HEK293 (cell line): ENCODE data around the gene NDUFS7.

Source experiments
- IKZF3 ChIP-seq: fragments of 450-650 bp; IDR thresholded peaks from 2 replicates; pipeline ENCODE4 v1.5.0; 2018; ENCODE audit warnings: missing biosample characterization, mild to moderate bottlenecking, missing genetic modification characterization, moderate library complexity
- SETDB1 ChIP-seq: IDR thresholded peaks from one replicate; pipeline ENCODE4 v1.6.1; 2017; ENCODE audit warnings: mild to moderate bottlenecking, low read length, moderate library complexity, mixed read lengths; ENCODE audit not compliant: insufficient read length
- SP2 ChIP-seq: fragments of 450-650 bp; formaldehyde crosslinking; IDR thresholded peaks from 2 replicates; pipeline ENCODE4 v1.5.1; 2016; ENCODE audit warnings: missing biosample characterization, missing genetic modification characterization
- TRIM28 ChIP-seq: IDR thresholded peaks from 2 replicates; pipeline ENCODE4 v1.6.1; 2011; ENCODE audit warnings: low read length, control low read depth, borderline replicate concordance
- YY1 ChIP-seq: fragments of 450-650 bp; formaldehyde crosslinking; IDR thresholded peaks from 2 replicates; pipeline ENCODE4 v1.5.1; 2018; ENCODE audit warnings: missing biosample characterization, missing genetic modification characterization
- ZBTB17 ChIP-seq: fragments of 450-650 bp; formaldehyde crosslinking; IDR thresholded peaks from 2 replicates; pipeline ENCODE4 v1.5.1; 2016; ENCODE audit warnings: missing biosample characterization, missing genetic modification characterization
- ZFHX2 ChIP-seq: fragments of 450-650 bp; formaldehyde crosslinking; conservative IDR thresholded peaks from 2 replicates; pipeline ENCODE4 v1.5.1; 2016; ENCODE audit warnings: missing biosample characterization, missing genetic modification characterization
- ZNF121 ChIP-seq: fragments of 450-650 bp; formaldehyde crosslinking; IDR thresholded peaks from 2 replicates; pipeline ENCODE4 v1.5.1; 2016; ENCODE audit warnings: missing biosample characterization, missing genetic modification characterization
- ZNF175 ChIP-seq: fragments of 450-650 bp; formaldehyde crosslinking; IDR thresholded peaks from 2 replicates; pipeline ENCODE4 v1.5.1; 2016; ENCODE audit warnings: missing biosample characterization, missing genetic modification characterization
- ZNF266 ChIP-seq: fragments of 450-650 bp; formaldehyde crosslinking; IDR thresholded peaks from 2 replicates; pipeline ENCODE4 v1.5.1; 2016; ENCODE audit warnings: missing biosample characterization, missing genetic modification characterization, low read depth
- ZNF37A ChIP-seq: fragments of 450-650 bp; IDR thresholded peaks from 2 replicates; pipeline ENCODE4 v1.5.1; 2018; ENCODE audit warnings: missing biosample characterization, missing genetic modification characterization
- ZNF391 ChIP-seq: fragments of 450-650 bp; formaldehyde crosslinking; IDR thresholded peaks from 2 replicates; pipeline ENCODE4 v1.5.1; 2016; ENCODE audit warnings: low read depth, missing biosample characterization, missing genetic modification characterization, borderline replicate concordance
- ZNF433 ChIP-seq: fragments of 450-650 bp; formaldehyde crosslinking; IDR thresholded peaks from 2 replicates; pipeline ENCODE4 v1.5.1; 2016; ENCODE audit warnings: missing biosample characterization, missing genetic modification characterization, low read depth
- ZNF501 ChIP-seq: fragments of 450-650 bp; formaldehyde crosslinking; IDR thresholded peaks from 2 replicates; pipeline ENCODE4 v1.5.1; 2016; ENCODE audit warnings: missing biosample characterization, missing genetic modification characterization
- ZNF596 ChIP-seq: fragments of 450-650 bp; IDR thresholded peaks from 2 replicates; pipeline ENCODE4 v1.5.0; 2018; ENCODE audit warnings: missing biosample characterization, mild to moderate bottlenecking, missing genetic modification characterization, moderate library complexity
- ZNF623 ChIP-seq: fragments of 450-650 bp; formaldehyde crosslinking; IDR thresholded peaks from 2 replicates; pipeline ENCODE4 v1.5.1; 2016; ENCODE audit warnings: missing biosample characterization, missing genetic modification characterization
- ZNF747 ChIP-seq: fragments of 450-650 bp; formaldehyde crosslinking; IDR thresholded peaks from 2 replicates; pipeline ENCODE4 v1.5.1; 2016; ENCODE audit warnings: missing biosample characterization, missing genetic modification characterization
- ZNF792 ChIP-seq: fragments of 450-650 bp; formaldehyde crosslinking; IDR thresholded peaks from 2 replicates; pipeline ENCODE4 v1.5.1; 2016; ENCODE audit warnings: missing biosample characterization, missing genetic modification characterization
- TF ChIP-seq, protein P1 (sequence below): fragments of 450-650 bp; formaldehyde crosslinking; IDR thresholded peaks from 2 replicates; pipeline ENCODE4 v1.5.1; 2016; ENCODE audit warnings: missing biosample characterization, missing genetic modification characterization
- TF ChIP-seq, protein P2 (sequence below): fragments of 450-650 bp; formaldehyde crosslinking; IDR thresholded peaks from 2 replicates; pipeline ENCODE4 v1.5.1; 2016; ENCODE audit warnings: missing biosample characterization, missing genetic modification characterization
- TF ChIP-seq, protein P3 (sequence below): fragments of 450-650 bp; formaldehyde crosslinking; IDR thresholded peaks from 2 replicates; pipeline ENCODE4 v1.5.1; 2016; ENCODE audit warnings: missing biosample characterization, missing genetic modification characterization
- TF ChIP-seq, protein P4 (sequence below): fragments of 450-650 bp; formaldehyde crosslinking; IDR thresholded peaks from 2 replicates; pipeline ENCODE4 v1.5.1; 2016; ENCODE audit warnings: missing biosample characterization, missing genetic modification characterization
- TF ChIP-seq, protein P5 (sequence below): fragments of 450-650 bp; formaldehyde crosslinking; IDR thresholded peaks from 2 replicates; pipeline ENCODE4 v1.5.1; 2016; ENCODE audit warnings: missing biosample characterization, missing genetic modification characterization
- TF ChIP-seq, protein P6 (sequence below): fragments of 450-650 bp; IDR thresholded peaks from 2 replicates; pipeline ENCODE4 v1.5.1; 2018; ENCODE audit warnings: missing biosample characterization, missing genetic modification characterization

Gene NDUFS7

DNA sequence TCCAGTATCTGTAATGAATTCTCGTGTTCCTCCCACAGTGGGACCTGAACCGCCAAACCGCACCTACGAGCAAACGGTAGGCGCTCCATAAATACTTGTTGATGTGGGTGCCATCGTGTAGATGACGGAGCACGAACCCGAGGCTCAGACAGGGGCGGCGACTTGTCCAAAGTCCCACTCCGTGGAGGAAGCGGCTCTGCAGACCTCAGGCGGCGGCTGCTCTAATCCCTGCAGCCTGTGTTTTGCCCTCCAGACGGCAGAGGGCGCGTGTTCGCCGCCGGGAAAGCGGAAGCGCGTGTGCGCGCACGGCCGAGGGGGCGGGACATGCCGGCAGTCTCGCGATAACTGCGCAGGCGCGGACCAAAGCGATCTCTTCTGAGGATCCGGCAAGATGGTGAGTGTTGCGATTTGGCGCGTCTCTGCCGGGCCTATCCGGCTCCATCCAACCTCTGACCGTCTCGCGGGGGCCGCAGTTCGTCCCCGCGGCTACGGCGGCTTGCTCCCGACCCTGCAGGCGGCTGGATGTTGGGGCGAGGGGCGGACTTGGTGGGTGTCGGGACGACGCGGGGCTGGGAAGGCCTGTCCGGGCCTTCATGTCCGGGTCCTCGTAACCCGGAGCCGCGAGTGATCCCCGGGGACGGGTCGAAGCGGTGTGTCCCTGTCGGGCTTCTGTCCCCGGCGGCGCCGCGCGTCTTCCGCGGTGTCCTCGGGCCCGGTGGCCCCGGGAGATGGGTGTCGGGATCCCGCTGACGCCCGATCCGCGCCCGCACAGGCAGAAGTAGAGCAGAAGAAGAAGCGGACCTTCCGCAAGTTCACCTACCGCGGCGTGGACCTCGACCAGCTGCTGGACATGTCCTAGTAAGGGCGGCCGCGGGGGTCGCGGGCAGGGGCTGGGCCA lies 54.6 kb downstream of the NDUFS7 start, which contains the start of gene RPS15 (continued):
- peak; percentile 87 for TF ChIP-seq ZFHX2 (tag by site-specific recombination)
- TF ChIP-seq, protein P1, sequence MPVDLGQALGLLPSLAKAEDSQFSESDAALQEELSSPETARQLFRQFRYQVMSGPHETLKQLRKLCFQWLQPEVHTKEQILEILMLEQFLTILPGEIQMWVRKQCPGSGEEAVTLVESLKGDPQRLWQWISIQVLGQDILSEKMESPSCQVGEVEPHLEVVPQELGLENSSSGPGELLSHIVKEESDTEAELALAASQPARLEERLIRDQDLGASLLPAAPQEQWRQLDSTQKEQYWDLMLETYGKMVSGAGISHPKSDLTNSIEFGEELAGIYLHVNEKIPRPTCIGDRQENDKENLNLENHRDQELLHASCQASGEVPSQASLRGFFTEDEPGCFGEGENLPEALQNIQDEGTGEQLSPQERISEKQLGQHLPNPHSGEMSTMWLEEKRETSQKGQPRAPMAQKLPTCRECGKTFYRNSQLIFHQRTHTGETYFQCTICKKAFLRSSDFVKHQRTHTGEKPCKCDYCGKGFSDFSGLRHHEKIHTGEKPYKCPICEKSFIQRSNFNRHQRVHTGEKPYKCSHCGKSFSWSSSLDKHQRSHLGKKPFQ = peak; percentile 36
- TF ChIP-seq ZNF792 (tag by site-specific recombination) = peak; percentile 95
- peak; percentile 37 for TF ChIP-seq ZNF623 (tag by site-specific recombination)
- peak; percentile 45; the same call in 1 of the 2 replicates for TF ChIP-seq ZNF121 (tag by site-specific recombination)
- TF ChIP-seq IKZF3 (tag by site-specific recombination) = 0 out of 2 replicates have a peak, but pooled peaks have one; percentile 20
- TF ChIP-seq YY1 = peak; percentile 86
- peak; percentile 95; the same call in 1 of the 2 replicates for TF ChIP-seq ZNF391 (tag by site-specific recombination)
- no peak for TF ChIP-seq ZNF433 (tag by site-specific recombination)
- TF ChIP-seq ZNF266 (tag by site-specific recombination) = no peak
- no peak for TF ChIP-seq ZNF747
- TF ChIP-seq, protein P2, sequence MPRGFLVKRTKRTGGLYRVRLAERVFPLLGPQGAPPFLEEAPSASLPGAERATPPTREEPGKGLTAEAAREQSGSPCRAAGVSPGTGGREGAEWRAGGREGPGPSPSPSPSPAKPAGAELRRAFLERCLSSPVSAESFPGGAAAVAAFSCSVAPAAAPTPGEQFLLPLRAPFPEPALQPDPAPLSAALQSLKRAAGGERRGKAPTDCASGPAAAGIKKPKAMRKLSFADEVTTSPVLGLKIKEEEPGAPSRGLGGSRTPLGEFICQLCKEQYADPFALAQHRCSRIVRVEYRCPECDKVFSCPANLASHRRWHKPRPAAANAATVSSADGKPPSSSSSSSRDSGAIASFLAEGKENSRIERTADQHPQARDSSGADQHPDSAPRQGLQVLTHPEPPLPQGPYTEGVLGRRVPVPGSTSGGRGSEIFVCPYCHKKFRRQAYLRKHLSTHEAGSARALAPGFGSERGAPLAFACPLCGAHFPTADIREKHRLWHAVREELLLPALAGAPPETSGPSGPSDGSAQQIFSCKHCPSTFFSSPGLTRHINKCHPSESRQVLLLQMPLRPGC = peak; percentile 88
- TF ChIP-seq, protein P3, sequence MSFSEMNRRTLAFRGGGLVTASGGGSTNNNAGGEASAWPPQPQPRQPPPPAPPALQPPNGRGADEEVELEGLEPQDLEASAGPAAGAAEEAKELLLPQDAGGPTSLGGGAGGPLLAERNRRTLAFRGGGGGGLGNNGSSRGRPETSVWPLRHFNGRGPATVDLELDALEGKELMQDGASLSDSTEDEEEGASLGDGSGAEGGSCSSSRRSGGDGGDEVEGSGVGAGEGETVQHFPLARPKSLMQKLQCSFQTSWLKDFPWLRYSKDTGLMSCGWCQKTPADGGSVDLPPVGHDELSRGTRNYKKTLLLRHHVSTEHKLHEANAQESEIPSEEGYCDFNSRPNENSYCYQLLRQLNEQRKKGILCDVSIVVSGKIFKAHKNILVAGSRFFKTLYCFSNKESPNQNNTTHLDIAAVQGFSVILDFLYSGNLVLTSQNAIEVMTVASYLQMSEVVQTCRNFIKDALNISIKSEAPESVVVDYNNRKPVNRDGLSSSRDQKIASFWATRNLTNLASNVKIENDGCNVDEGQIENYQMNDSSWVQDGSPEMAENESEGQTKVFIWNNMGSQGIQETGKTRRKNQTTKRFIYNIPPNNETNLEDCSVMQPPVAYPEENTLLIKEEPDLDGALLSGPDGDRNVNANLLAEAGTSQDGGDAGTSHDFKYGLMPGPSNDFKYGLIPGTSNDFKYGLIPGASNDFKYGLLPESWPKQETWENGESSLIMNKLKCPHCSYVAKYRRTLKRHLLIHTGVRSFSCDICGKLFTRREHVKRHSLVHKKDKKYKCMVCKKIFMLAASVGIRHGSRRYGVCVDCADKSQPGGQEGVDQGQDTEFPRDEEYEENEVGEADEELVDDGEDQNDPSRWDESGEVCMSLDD (tag by site-specific recombination) = peak; percentile 81
- TF ChIP-seq ZBTB17 = peak; percentile 95
- no peak for TF ChIP-seq SETDB1
- no peak for TF ChIP-seq ZNF175 (tag by site-specific recombination)
- TF ChIP-seq ZNF37A (tag by site-specific recombination) = no peak
- TF ChIP-seq, protein P4, sequence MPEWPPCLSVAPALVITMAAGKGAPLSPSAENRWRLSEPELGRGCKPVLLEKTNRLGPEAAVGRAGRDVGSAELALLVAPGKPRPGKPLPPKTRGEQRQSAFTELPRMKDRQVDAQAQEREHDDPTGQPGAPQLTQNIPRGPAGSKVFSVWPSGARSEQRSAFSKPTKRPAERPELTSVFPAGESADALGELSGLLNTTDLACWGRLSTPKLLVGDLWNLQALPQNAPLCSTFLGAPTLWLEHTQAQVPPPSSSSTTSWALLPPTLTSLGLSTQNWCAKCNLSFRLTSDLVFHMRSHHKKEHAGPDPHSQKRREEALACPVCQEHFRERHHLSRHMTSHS = peak; percentile 46; the same call in 1 of the 2 replicates
- peak; percentile 95 for TF ChIP-seq ZNF501
- TF ChIP-seq ZNF596 (tag by site-specific recombination) = no peak
- TF ChIP-seq, protein P5, sequence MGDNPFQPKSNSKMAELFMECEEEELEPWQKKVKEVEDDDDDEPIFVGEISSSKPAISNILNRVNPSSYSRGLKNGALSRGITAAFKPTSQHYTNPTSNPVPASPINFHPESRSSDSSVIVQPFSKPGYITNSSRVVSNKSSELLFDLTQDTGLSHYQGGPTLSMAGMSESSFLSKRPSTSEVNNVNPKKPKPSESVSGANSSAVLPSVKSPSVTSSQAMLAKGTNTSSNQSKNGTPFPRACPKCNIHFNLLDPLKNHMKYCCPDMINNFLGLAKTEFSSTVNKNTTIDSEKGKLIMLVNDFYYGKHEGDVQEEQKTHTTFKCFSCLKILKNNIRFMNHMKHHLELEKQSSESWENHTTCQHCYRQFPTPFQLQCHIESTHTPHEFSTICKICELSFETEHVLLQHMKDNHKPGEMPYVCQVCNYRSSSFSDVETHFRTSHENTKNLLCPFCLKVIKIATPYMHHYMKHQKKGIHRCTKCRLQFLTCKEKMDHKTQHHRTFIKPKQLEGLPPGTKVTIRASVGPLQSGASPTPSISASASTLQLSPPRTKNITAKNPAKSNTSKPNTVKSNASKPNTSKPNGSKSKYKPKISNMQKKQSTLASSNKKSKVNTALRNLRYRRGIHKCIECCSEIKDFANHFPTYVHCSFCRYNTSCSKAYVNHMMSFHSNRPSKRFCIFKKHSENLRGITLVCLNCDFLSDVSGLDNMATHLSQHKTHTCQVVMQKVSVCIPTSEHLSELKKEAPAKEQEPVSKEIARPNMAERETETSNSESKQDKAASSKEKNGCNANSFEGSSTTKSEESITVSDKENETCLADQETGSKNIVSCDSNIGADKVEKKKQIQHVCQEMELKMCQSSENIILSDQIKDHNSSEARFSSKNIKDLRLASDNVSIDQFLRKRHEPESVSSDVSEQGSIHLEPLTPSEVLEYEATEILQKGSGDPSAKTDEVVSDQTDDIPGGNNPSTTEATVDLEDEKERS (tag by site-specific recombination) = peak; percentile 65; the same call in 1 of the 2 replicates
- peak; percentile 93 for TF ChIP-seq SP2 (tag by site-specific recombination)
- peak; percentile 43; the same call in 1 of the 2 replicates for TF ChIP-seq TRIM28
- TF ChIP-seq, protein P6, sequence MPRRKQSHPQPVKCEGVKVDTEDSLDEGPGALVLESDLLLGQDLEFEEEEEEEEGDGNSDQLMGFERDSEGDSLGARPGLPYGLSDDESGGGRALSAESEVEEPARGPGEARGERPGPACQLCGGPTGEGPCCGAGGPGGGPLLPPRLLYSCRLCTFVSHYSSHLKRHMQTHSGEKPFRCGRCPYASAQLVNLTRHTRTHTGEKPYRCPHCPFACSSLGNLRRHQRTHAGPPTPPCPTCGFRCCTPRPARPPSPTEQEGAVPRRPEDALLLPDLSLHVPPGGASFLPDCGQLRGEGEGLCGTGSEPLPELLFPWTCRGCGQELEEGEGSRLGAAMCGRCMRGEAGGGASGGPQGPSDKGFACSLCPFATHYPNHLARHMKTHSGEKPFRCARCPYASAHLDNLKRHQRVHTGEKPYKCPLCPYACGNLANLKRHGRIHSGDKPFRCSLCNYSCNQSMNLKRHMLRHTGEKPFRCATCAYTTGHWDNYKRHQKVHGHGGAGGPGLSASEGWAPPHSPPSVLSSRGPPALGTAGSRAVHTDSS (tag by site-specific recombination) = peak; percentile 25; the same call in 1 of the 2 replicates
